Skin of body (tissue), 2 donors: ENCODE measurements around the gene CRB2. TPM values are rescaled to one million over a fixed set of nuclear protein-coding genes. Genes with fewer than 3 reads are reported as not detected.

Experiments
- DNase-seq: peaks from one replicate; lab custom pipeline; 2025; lab: John Stamatoyannopoulos, UW
- total RNA-seq: library from RNA; depleted of rRNA; stranded (reverse); fragments of >200 nt; gene quantifications from one replicate; pipeline ENCODE4 v1.2.3, GENCODE V29; 2014

The CRB2 gene
- total RNA-seq, 1 donor from 2014 or later: 0.10 TPM

DNA sequence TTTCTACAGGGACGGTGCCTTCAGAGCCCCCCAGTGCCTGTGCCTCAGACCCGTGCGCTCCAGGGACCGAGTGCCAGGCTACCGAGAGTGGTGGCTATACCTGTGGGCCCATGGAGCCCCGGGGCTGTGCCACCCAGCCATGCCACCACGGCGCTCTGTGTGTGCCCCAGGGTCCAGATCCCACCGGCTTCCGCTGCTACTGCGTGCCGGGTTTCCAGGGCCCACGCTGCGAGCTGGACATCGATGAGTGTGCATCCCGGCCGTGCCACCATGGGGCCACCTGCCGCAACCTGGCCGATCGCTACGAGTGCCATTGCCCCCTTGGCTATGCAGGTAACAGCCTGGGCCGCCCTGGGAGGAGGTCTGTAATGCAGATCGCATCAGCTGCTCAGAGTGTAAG lies 6.9 kb downstream of the CRB2 start:
- no peak for DNase-seq

- no peak for DNase-seq
Measured at GRCh38 chr9:123364241-123364824, 8.3 kb downstream of the CRB2 start.

- DNase-seq: no peak
Measured at GRCh38 chr9:123365287-123365880, 9.4 kb downstream of the CRB2 start.

- DNase-seq: no peak
Measured at GRCh38 chr9:123365881-123366528, 10.0 kb downstream of the CRB2 start.

DNA sequence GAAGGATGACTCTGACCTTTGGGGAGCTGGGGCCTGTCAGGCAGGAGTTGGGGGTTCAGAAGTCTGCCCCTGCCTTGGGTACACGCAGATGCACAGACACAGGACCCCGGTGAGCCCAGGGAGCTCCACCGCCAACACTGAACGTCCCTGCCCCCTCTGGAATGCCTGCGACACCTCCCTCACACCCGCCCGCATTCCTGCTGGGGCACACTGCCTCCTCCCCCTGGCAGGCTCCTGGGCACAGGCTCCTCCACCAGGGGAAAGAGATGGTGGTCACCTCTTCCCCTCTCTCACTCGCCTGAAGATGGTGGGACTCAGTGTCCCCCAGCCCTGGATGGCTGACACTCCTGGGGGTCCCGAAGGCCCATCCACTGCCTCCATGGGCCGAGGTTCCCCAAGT lies 12.0 kb downstream of the CRB2 start:
- DNase-seq: no peak

- no peak for DNase-seq
Measured at GRCh38 chr9:123368536-123369153, 12.6 kb downstream of the CRB2 start.

- no peak for DNase-seq
Measured at GRCh38 chr9:123369296-123369695, 13.3 kb downstream of the CRB2 start.

DNA sequence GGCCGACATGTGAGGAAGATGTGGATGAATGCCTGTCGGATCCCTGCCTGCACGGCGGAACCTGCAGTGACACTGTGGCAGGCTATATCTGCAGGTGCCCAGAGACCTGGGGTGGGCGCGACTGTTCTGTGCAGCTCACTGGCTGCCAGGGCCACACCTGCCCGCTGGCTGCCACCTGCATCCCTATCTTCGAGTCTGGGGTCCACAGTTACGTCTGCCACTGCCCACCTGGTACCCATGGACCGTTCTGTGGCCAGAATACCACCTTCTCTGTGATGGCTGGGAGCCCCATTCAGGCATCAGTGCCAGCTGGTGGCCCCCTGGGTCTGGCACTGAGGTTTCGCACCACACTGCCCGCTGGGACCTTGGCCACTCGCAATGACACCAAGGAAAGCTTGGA lies 14.1 kb downstream of the CRB2 start:
- no peak for DNase-seq

- DNase-seq: no peak
Measured at GRCh38 chr9:123370526-123371227, 14.7 kb downstream of the CRB2 start.

DNA sequence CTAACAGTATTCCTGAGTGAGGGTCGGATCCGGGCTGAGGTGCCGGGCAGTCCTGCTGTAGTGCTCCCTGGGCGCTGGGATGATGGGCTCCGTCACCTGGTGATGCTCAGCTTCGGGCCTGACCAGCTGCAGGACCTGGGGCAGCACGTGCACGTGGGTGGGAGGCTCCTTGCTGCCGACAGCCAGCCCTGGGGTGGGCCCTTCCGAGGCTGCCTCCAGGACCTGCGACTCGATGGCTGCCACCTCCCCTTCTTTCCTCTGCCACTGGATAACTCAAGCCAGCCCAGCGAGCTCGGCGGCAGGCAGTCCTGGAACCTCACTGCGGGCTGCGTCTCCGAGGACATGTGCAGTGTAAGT lies 15.2 kb downstream of the CRB2 start:
- DNase-seq: no peak

GRCh38 chr9:123371805-123372590 lies 16.0 kb downstream of the CRB2 start:
- DNase-seq: no peak

DNA sequence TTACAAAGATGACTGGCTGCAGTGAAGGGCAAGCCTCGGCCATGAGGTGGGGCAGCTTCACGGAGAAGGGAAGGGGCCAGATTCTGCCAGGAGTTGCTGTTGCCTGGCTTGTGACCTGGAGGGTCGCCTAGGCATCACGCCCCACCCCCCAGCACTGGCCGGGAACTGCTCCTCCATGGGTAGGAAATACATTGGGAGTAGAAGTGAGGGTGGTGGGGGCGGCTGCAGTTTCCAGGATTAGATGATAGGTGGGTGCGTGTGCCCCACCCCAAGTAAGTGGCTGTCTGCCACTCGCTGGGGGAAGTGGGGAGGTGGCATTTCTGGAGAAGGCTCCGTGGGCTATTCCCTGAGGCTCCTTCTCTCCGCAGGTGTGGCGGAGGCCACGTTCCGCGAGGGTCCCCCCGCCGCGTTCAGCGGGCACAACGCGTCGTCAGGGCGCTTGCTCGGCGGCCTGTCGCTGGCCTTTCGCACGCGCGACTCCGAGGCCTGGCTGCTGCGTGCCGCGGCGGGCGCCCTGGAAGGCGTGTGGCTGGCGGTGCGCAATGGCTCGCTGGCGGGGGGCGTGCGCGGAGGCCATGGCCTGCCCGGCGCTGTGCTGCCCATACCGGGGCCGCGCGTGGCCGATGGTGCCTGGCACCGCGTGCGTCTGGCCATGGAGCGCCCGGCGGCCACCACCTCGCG lies 16.9 kb downstream of the CRB2 start:
- DNase-seq: no peak

DNA sequence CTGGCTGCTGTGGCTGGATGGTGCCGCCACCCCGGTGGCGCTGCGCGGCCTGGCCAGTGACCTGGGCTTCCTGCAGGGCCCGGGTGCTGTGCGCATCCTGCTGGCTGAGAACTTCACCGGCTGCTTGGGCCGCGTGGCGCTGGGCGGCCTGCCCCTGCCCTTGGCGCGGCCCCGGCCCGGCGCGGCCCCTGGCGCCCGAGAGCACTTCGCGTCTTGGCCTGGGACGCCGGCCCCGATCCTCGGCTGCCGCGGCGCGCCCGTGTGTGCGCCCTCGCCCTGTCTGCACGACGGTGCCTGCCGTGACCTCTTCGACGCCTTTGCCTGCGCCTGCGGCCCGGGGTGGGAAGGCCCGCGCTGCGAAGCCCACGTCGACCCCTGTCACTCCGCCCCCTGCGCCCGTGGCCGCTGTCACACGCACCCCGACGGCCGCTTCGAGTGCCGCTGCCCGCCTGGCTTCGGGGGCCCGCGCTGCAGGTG lies 17.5 kb downstream of the CRB2 start:
- DNase-seq: no peak

- no peak for DNase-seq
Measured at GRCh38 chr9:123373946-123374345, 17.9 kb downstream of the CRB2 start.

DNA sequence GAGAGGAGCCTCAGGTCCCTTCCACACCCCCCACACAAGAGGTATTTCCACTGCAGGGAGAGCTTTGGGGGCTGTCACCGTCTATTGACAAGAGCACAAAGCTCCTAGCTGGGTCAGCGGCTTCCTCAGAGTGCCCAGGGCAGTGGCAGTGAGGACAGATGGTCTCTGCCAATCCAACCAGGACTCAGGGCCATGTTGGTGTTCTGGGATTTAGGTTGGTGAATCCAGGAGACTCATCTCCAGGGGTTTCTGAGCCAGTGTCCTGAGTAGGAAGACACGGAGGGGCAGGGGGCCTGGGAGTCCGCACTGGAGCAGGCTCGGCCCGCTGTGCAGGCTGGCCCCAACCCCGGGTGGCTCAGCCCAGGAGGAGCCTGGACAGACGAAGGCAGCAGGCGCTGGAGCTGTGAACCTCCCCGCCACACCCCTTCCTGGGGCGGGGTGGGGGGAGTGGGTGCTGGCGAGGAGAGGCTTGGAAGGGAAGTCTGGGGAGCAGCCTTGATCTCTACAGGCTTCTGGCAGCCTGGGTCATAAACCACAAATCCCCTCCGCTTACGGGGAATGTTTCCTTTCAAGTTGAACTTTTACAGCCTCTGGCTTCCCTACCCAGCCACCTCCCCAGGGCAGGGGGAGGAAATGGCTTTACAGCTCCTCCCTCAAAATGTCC lies 19.6 kb downstream of the CRB2 start:
- no peak for DNase-seq

- no peak for DNase-seq
Measured at GRCh38 chr9:123376218-123377071, 20.4 kb downstream of the CRB2 start.

- DNase-seq: no peak
Measured at GRCh38 chr9:123377211-123377971, 21.4 kb downstream of the CRB2 start.

DNA sequence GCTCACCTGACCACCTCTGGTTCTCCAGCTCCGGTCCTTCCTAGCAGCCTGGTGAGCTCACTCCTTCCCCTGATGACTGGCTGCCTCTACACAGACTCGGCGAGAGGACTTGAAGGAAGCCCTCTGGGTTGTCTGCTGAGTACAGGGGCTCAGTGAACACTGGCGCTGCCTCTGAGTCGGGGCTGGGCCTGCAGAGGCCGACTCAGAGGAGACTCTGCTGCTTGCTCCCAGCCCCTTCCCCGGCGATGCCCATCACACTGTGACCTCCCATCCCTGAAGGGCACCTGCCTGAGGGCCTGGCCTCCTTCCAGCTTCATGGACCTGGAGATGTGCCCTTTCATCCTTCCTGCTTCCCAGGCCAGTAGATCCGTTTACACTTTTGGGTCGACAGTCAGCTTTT lies 22.0 kb downstream of the CRB2 start:
- DNase-seq: no peak
